Erythroblast (primary cell): Measurements from ENCODE around the gene NUMBL.
"Not testable (repeated sequence)": the region's sequence is repeated elsewhere in the genome, so short reads cannot be mapped to it uniquely, and the experiment has no call there.

Experiments
- DNase-seq, 2 experiments: peaks; one replicate each; lab custom pipeline; 2025; lab: John Stamatoyannopoulos, UW
- GATA1 ChIP-seq: IDR thresholded peaks from 2 replicates; pipeline ENCODE4 v1.6.1; 2011; ENCODE audit warnings: low read depth, mild to moderate bottlenecking, control low read depth, low read length, moderate library complexity
- POLR2A ChIP-seq: IDR thresholded peaks from 2 replicates; pipeline ENCODE4 v1.6.1; 2011; ENCODE audit warnings: mild to moderate bottlenecking, low read length

NUMBL gene

DNA sequence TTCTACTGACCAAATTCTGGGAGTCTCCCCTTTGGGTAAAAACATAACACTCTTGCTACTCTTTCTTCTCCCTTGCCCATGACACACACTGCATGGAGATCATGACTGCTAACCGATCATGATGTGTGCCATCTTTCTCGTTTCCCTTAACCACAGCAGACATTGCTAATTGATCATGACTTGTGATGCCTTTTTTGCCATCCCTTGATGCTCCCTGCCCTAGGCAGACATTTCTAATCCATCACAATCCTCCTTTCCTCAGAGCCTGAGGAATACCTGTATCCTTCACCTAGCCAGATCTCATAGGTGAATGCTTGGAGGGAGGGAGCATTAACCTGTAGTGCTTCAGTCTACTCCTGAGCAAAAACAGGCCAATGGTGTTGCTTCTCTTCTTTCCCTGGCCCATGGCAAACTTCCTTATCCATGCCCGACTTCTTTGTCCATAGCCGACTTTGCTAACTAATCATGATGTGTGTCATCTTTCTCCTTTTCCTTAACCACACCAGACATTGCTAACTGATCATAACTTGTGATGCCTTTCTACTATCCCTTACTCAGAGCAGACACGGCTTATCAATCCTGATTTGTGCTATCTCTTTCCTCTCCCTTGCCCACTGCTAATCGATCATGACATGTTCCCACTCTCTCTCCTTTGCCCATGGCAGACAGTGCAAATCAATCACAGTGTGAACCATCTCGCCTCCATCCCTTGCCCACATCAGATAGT lies 17.7 kb downstream of the NUMBL start:
- TF ChIP-seq GATA1, result no peak
- no peak for TF ChIP-seq POLR2A
- no peak for DNase-seq

DNA sequence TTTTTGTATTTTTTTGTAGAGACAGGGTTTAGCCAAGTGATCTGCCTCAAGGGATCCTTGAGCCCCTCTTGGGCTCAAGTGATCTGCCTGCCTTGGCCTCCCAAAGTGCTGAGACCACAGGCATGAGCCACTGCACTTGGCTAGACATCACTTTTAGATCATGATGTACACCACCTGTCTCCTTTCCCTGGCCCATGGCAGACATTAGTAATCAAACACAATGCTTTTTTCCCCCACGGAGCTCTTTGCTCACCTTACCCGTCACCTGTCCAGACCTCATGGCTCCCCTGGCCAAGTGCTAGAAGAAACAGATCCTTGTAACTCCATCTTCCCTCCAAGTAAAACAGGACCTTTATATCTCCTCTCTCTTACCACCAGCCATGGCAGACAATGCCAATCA lies 18.4 kb downstream of the NUMBL start:
- DNase-seq, result no peak
- TF ChIP-seq GATA1 (no peak), POLR2A (no peak)

- DNase-seq, result no peak
- TF ChIP-seq GATA1 (no peak), POLR2A (no peak)
Measured at GRCh38 chr19:40671404-40671803, 19.0 kb downstream of the NUMBL start.

- TF ChIP-seq GATA1 (no peak), POLR2A (no peak)
- DNase-seq, result no peak
Measured at GRCh38 chr19:40668991-40669614, 21.3 kb downstream of the NUMBL start.

DNA sequence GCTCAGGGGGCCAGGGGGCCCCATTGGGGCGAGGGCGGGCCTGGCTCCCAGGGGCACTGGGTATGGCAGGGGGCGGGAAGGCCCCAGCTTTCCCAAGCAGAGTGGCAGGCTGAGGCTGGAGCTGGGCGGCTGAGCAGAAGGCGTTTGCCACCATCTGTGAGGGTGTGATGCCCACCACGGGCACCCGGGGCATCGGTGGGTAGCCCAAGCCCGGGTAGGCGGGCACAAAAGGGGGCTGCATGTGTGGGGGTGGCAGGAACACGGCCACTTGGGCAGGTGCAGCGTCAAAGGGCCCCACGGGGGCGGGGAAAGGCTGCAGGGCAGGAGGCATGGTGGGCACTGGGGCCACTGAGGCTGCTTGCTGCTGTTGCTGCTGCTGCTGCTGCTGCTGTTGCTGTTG lies 22.8 kb downstream of the NUMBL start:
- no peak for DNase-seq
- TF ChIP-seq GATA1 (no peak), POLR2A (no peak)

DNA sequence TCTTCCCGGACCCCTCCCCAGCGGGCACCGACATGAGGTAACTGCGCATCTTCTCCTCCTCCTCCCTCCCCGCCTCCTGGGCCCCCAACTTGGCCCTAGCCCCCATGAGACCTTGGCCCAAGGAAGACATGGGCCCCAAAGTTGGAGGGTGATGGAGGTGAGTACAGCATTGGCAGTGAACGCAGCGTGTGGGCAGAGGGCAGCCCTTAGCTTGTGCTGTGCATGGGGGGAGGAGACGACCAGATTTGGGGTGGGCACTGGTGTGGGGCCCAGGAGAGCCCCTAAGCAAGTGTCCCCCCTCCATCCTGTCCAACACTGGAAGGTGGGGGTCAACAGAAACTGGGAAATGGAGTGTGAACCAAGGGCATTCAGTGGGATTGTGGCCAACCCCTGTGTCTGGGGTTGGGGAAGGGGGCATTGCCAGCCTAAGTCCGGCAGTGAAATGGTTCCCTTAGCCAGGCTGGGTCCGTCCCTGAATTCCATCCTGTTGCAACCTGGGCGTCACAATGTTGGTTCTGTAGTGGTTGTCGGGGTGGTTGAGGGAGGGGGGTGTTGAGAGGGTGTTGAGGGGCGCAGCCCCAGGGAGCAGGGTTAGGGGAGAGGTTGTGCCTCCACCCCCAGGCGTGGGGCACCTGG lies 23.5 kb downstream of the NUMBL start:
- DNase-seq, result no peak
- TF ChIP-seq POLR2A (no peak), GATA1 (no peak)

DNA sequence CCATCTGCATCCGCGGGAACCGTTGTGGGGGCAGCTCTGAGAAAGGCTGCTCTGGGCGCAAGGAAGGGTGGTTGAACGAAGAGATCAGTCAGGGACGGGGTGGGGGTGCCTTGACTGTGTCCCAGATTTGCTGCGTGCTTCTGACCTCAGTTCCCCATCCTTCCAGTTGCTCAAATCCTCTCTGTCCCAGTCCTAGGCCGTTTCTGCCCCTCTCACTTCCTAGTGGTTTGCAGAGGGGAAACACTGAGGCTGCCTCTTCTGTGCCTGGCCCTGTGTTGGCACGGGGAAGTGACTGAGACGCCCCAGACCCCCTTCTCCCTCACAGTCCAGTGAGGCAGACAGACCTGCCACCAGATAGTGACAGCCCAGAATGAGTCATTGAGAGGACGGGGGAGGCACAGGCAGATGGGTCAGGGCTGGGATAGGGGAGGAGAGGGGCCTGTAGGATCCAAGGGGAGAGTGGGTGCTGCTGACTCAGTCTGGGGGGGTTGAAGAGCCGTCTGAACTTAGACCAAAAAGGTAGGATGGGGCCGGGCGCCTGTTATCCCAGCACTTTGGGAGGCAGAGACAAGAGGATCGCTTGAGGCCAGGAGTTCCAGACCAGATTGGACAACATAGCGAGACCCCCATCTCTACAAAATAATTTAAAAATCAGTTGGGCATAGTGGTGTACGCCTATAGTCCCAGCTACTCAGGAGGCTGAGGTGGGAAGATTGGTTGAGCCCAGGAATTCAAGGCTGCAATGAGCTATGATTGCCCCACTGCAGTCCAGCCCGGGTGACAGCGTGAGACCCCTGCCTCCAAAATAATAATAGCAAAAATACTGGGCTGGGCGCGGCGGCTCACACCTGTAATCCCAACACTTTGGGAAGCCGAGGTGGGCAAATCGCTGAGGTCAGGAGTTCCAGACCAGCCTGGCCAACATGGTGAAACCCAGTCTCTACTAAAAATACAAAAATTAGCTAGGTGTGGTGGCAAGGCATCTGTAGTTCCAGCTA lies 26.5 kb downstream of the NUMBL start:
- peak; percentile 41 to 66 for DNase-seq
- TF ChIP-seq POLR2A (peak; percentile 42), GATA1 (no peak)

DNA sequence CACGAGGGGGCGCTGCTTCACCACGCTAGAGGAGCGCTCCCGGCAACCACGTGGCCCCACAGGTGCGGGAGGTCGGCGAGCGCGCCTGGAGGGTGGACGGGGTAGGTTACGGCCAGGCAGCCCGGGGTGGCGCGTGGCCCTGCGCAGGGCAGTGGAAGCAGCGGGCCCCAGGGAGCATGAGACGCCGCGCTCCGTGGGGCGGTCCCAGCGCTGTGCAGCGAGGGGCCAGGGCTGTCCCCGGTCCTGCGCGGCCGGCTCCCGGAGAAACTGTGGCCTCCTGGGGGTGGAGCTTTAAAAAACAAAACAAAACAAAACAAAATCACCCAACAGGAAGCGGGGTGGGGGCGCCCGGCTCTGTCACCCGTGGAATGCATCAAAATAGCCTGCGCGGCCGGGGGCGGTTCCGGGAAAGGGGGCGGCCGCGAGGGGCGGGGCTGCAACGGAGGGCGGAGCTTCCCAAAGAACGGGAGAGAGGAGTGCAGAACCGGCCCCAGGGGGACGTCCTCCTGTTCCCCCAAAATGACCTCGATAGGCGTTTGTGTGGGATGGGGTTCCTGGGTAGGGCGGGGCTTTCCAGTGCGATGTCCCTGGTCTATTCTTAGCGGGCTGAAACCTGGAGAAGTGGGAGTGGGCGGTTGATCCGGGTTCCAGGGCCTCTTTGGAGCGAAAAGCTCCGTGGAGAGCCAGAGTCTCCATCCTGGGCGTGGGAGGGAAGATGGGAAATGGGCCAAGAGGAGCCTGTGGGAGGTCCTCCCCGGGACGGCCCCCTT lies 27.3 kb downstream of the NUMBL start:
- DNase-seq, result peak; percentile 87 to 94
- no peak for TF ChIP-seq GATA1
- peak; percentile 45 for TF ChIP-seq POLR2A

GRCh38 chr19:40661616-40662015 lies 28.8 kb downstream of the NUMBL start:
- TF ChIP-seq POLR2A, result no peak
- TF ChIP-seq GATA1, result no peak
- no peak for DNase-seq

GRCh38 chr19:40659566-40659965 lies 30.9 kb downstream of the NUMBL start:
- no peak for DNase-seq
- TF ChIP-seq GATA1, result no peak
- TF ChIP-seq POLR2A, result no peak

- DNase-seq, result no peak
- TF ChIP-seq GATA1, result no peak
- no peak for TF ChIP-seq POLR2A
Measured at GRCh38 chr19:40659116-40659515, 31.3 kb downstream of the NUMBL start.

DNA sequence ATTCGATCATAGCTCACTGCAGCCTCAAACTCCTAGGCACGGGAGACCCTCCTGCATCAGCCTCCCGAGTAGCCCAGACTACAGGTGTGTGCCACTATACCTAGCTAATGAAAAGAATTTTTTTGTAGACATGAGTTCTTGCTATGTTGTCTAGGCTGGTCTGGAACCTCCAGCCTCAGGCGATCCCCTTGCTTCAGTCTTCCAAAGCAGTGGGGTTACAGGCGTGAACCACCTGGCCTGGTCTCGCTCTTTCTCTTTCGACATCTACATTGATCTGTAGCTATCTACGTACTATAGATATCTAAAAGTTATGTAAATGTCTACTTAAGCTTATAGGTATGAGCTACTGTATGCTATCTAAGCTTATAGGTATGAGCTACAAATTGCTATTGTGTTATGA lies 32.4 kb downstream of the NUMBL start:
- DNase-seq, result no peak
- no peak for TF ChIP-seq POLR2A
- no peak for TF ChIP-seq GATA1

- not testable (repeated sequence) for DNase-seq
Measured at GRCh38 chr19:40655684-40656083, 34.8 kb downstream of the NUMBL start.

GRCh38 chr19:40652303-40652702 lies 38.1 kb downstream of the NUMBL start:
- DNase-seq, result not testable (repeated sequence)
